Sigmoid colon (tissue), 4 donors: ENCODE measurements around the gene CFAP99.

ENCODE experiments used
- EP300 ChIP-seq, 4 donors: sonication (generic); formaldehyde crosslinking; IDR thresholded peaks; one replicate each; pipeline ENCODE4 v1.6.1; 2017; ENCODE audit warnings: antibody characterized with exemption in 4 of 4
- POLR2A ChIP-seq, 2 donors: fragments of 450-650 bp; IDR thresholded peaks; one replicate each; pipeline ENCODE4 v1.6.1; 2016; ENCODE audit warnings: antibody characterized with exemption in 2 of 2, mild to moderate bottlenecking in 2 of 2, moderate library complexity in 2 of 2
- POLR2AphosphoS5 ChIP-seq, 4 donors: sonication (generic); formaldehyde crosslinking; IDR thresholded peaks; one replicate each; pipeline ENCODE4 v1.6.1; 2017; ENCODE audit warnings: antibody characterized with exemption in 4 of 4
- TF ChIP-seq, protein P1 (sequence below), 4 experiments: fragments of 450-650 bp in 3 of 4; fragments of 200-600 bp in 1 of 4; IDR thresholded peaks; one replicate each; pipeline ENCODE4 v1.5.1; 2016 to 2019; ENCODE audit warnings: antibody characterized with exemption in 4 of 4, mild to moderate bottlenecking in 3 of 4, moderate library complexity in 2 of 4

GRCh38 chr4:2497324-2497723, 78.6 kb downstream of the CFAP99 start:
- no peak for TF ChIP-seq POLR2A (IDR thresholded peaks at IDR 0.05)
- TF ChIP-seq, protein P1, sequence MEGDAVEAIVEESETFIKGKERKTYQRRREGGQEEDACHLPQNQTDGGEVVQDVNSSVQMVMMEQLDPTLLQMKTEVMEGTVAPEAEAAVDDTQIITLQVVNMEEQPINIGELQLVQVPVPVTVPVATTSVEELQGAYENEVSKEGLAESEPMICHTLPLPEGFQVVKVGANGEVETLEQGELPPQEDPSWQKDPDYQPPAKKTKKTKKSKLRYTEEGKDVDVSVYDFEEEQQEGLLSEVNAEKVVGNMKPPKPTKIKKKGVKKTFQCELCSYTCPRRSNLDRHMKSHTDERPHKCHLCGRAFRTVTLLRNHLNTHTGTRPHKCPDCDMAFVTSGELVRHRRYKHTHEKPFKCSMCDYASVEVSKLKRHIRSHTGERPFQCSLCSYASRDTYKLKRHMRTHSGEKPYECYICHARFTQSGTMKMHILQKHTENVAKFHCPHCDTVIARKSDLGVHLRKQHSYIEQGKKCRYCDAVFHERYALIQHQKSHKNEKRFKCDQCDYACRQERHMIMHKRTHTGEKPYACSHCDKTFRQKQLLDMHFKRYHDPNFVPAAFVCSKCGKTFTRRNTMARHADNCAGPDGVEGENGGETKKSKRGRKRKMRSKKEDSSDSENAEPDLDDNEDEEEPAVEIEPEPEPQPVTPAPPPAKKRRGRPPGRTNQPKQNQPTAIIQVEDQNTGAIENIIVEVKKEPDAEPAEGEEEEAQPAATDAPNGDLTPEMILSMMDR (IDR thresholded peaks at IDR 0.05): no peak
- TF ChIP-seq POLR2AphosphoS5 (IDR thresholded peaks at IDR 0.05): no peak
- no peak for TF ChIP-seq EP300 (IDR thresholded peaks at IDR 0.05)
